ENCODE data around the gene PAN2. TPM values are rescaled to one million over a fixed set of nuclear protein-coding genes. Genes with fewer than 3 reads are reported as not detected.

PAN2 gene
- total and polyA plus RNA-seq, 10 of the 15 experiments (the other 5 are each of a cell fraction or from before 2014, with no cell fraction given): 14.4 to 61.8 (median 34.9) TPM

- TF ChIP-seq SPI1 (IDR thresholded peaks at IDR 0.05; ENCODE audit: borderline replicate concordance, insufficient read depth, low read depth, low read length) (no peak), BCLAF1 (IDR thresholded peaks at IDR 0.05) (no peak), SMAD5 (IDR thresholded peaks at IDR 0.05; ENCODE audit: low read depth) (peak; percentile 21; the same call in 1 of the 2 replicates), ATF2 (IDR thresholded peaks at IDR 0.05; ENCODE audit: low read length) (no peak), BCL11A (IDR thresholded peaks at IDR 0.05; ENCODE audit: low read depth, low read length) (no peak), SKIL (IDR thresholded peaks at IDR 0.05; ENCODE audit: low read depth, poor library complexity, severe bottlenecking) (no peak), NFYA (IDR thresholded peaks at IDR 0.05; ENCODE audit: borderline replicate concordance, low read depth, low read length) (no peak), MLLT1 (IDR thresholded peaks at IDR 0.05) (no peak), SP1 (IDR thresholded peaks at IDR 0.05; ENCODE audit: low read depth, low read length) (peak; percentile 49), PAX8 (IDR thresholded peaks at IDR 0.05) (no peak), MYC (IDR thresholded peaks at IDR 0.05; ENCODE audit: insufficient read depth, insufficient read length, insufficient replicate concordance, low read length, severe bottlenecking) (peak; percentile 74), SUZ12 (IDR thresholded peaks at IDR 0.05; ENCODE audit: unreplicated experiment) (no peak), KAT2A (conservative IDR thresholded peaks at IDR 0.05; ENCODE audit: control insufficient read depth, low read depth, low read length) (no peak), DPF2 (IDR thresholded peaks at IDR 0.05) (no peak), BMI1 (IDR thresholded peaks at IDR 0.05; ENCODE audit: borderline replicate concordance) (no peak), ZBED1 (IDR thresholded peaks at IDR 0.05; ENCODE audit: borderline replicate concordance) (no peak), PRDM15 (CRISPR knock-in tag; IDR thresholded peaks at IDR 0.05) (no peak), STAT1 (conservative IDR thresholded peaks at IDR 0.05) (no peak)
Observed at GRCh38 chr12:56315622-56316473, 18.0 kb downstream of the PAN2 start, which contains the start of gene CNPY2 (continued).
